GM12878 (cell line): Measurements from ENCODE around the gene DAD1. TPM values are rescaled to one million over a fixed set of nuclear protein-coding genes. Genes with fewer than 3 reads are reported as not detected.
A peak's percentile ranks its signal among the peaks of the same experiment; 100 is the strongest.

Experiments used
- CBFB ChIP-seq: IDR thresholded peaks from 2 replicates; pipeline ENCODE4 v1.6.1; 2016; ENCODE audit warnings: antibody characterized with exemption, low read depth
- CEBPB ChIP-seq, 2 experiments: fragments of 150-350 bp in 1 of 2; IDR thresholded peaks; 2 replicates each; pipeline ENCODE4 v1.6.1; 2012 to 2014; ENCODE audit warnings: low read depth in 2 of 2, low read length in 2 of 2, borderline replicate concordance in 1 of 2, inconsistent platforms in 1 of 2
- CREM ChIP-seq: IDR thresholded peaks from 2 replicates; pipeline ENCODE4 v1.6.1; 2014; ENCODE audit warnings: antibody characterized with exemption, low read depth
- FOXM1 ChIP-seq: IDR thresholded peaks from 2 replicates; pipeline ENCODE4 v1.6.1; 2012; ENCODE audit warnings: low read depth, mild to moderate bottlenecking, inconsistent platforms, low read length, moderate library complexity
- IKZF2 ChIP-seq, 2 experiments: fragments of 450-650 bp; IDR thresholded peaks; 2 replicates each; pipeline ENCODE4 v1.6.1; 2017; ENCODE audit warnings: mild to moderate bottlenecking in 2 of 2, moderate library complexity in 2 of 2
- MEF2A ChIP-seq: IDR thresholded peaks from 2 replicates; pipeline ENCODE4 v1.6.1; 2011; ENCODE audit warnings: low read depth, mild to moderate bottlenecking, low read length, moderate library complexity; ENCODE audit not compliant: insufficient read depth
- PML ChIP-seq: IDR thresholded peaks from 2 replicates; pipeline ENCODE4 v1.6.1; 2012; ENCODE audit warnings: low read length, inconsistent platforms
- POLR2A ChIP-seq: IDR thresholded peaks from 2 replicates; pipeline ENCODE4 v1.6.1; 2011; ENCODE audit warnings: low read depth, mild to moderate bottlenecking, low read length
- POLR2AphosphoS2 ChIP-seq: IDR thresholded peaks from 2 replicates; pipeline ENCODE4 v1.6.1; 2011; ENCODE audit warnings: low read depth, mild to moderate bottlenecking, low read length, improper control_type of control experiment, moderate library complexity
- POLR2AphosphoS5 ChIP-seq: IDR thresholded peaks from 2 replicates; pipeline ENCODE4 v1.6.1; 2011; ENCODE audit warnings: mild to moderate bottlenecking, low read length, inconsistent platforms
- PRDM15 ChIP-seq: fragments of 450-650 bp; formaldehyde crosslinking; IDR thresholded peaks from 2 replicates; pipeline ENCODE4 v1.4.0; 2020; ENCODE audit warnings: mild to moderate bottlenecking, moderate library complexity
- RAD21 ChIP-seq: IDR thresholded peaks from 2 replicates; pipeline ENCODE4 v1.6.1; 2011; ENCODE audit warnings: mild to moderate bottlenecking, low read depth, low read length, moderate library complexity; ENCODE audit not compliant: insufficient read depth
- SMC3 ChIP-seq: IDR thresholded peaks from 2 replicates; pipeline ENCODE4 v1.6.1; 2011; ENCODE audit warnings: low read length, improper control_type of control experiment, borderline replicate concordance
- SPI1 ChIP-seq: IDR thresholded peaks from 2 replicates; pipeline ENCODE4 v1.6.1; 2011; ENCODE audit warnings: low read depth, mild to moderate bottlenecking, low read length, moderate library complexity, borderline replicate concordance; ENCODE audit not compliant: insufficient read depth
- SREBF2 ChIP-seq: IDR thresholded peaks from 2 replicates; pipeline ENCODE4 v1.6.1; 2012; ENCODE audit warnings: mild to moderate bottlenecking, low read length
- SRF ChIP-seq, 2 experiments: IDR thresholded peaks; 2 replicates each; pipeline ENCODE4 v1.6.1; 2011; ENCODE audit warnings: low read depth in 2 of 2, low read length in 2 of 2, mild to moderate bottlenecking in 1 of 2, moderate library complexity in 1 of 2
- USF2 ChIP-seq: IDR thresholded peaks from 2 replicates; pipeline ENCODE4 v1.6.1; 2011; ENCODE audit warnings: low read depth, low read length, improper control_type of control experiment, borderline replicate concordance
- polyA plus RNA-seq, 11 experiments: library from polyadenylated mRNA; depleted of rRNA in 4 of 11; unstranded in 6 of 11; stranded (reverse) in 5 of 11; fragments of >200 nt; fragmentation: Nextera tagmentation in 4 of 11; fragmentation: Illumina TruSeq in 1 of 11; extraction: Ambion mirVana in 4 of 11; extraction: Trizol in 1 of 11; gene quantifications; 1 replicate in 1 of 11; 2 replicates in 10 of 11; pipeline versions ENCODE4 v1.2.1 to v1.2.3, GENCODE V29; 2011 to 2016; ENCODE audit warnings: inconsistent platforms in 2 of 11, missing spikeins in 2 of 11, low read depth in 1 of 11
- total RNA-seq, 4 experiments: library from RNA; depleted of rRNA in 3 of 4; stranded (reverse); fragments of >200 nt in 3 of 4; fragmentation: Illumina TruSeq in 1 of 4; extraction: Trizol in 1 of 4; gene quantifications; 2 replicates each; pipeline versions ENCODE4 v1.2.1 to v1.2.3, GENCODE V29; 2013 to 2021
- TF ChIP-seq, protein P1 (sequence below): fragments of 450-650 bp; IDR thresholded peaks from 2 replicates; pipeline ENCODE4 v1.6.1; 2016; ENCODE audit warnings: mild to moderate bottlenecking
- TF ChIP-seq, protein P2 (sequence below): fragments of 450-650 bp; IDR thresholded peaks from 2 replicates; pipeline ENCODE4 v1.6.1; 2016; ENCODE audit warnings: mild to moderate bottlenecking
- TF ChIP-seq, protein P3 (sequence below): fragments of 450-650 bp; IDR thresholded peaks from 2 replicates; pipeline ENCODE4 v1.6.1; 2017; ENCODE audit warnings: antibody characterized with exemption, mild to moderate bottlenecking, moderate library complexity

Gene DAD1
- total and polyA plus RNA-seq, 10 of the 15 experiments (the other 5 are each of a cell fraction or from before 2014, with no cell fraction given), result 161 to 920 (median 319) TPM

DNA sequence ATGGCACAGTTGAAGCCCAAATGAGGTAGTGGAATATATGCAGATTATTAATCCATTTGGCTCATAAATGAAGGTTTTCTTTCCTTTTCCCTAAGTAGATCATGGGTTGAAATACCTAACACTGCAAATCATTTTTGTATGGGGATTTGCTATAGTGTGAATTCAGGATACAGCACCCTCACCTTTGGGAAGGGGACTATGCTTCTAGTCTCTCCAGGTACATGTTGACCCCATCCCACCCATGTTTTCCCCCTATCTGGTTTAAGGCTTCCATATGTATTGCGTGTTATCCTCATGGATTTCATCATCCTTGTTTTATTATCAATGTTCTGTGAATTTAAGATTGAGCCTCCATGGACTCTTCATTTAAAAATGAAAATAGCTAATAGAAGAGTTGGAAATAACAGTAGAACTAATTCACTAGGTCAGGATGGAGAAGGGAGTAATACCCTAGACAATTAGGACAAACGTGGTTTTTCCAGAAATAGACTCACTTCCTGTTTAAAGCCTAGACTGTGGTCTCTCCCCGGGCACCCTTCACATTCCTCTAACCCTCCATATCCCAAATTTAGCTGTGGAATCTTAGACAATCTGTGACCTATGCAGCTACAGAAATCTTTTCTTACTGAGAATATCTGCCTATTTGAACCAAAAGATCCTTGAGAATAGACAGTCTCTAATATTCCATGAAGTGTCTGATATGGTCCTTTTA lies 56.5 kb downstream of the DAD1 start (continued):
- TF ChIP-seq, protein P1, sequence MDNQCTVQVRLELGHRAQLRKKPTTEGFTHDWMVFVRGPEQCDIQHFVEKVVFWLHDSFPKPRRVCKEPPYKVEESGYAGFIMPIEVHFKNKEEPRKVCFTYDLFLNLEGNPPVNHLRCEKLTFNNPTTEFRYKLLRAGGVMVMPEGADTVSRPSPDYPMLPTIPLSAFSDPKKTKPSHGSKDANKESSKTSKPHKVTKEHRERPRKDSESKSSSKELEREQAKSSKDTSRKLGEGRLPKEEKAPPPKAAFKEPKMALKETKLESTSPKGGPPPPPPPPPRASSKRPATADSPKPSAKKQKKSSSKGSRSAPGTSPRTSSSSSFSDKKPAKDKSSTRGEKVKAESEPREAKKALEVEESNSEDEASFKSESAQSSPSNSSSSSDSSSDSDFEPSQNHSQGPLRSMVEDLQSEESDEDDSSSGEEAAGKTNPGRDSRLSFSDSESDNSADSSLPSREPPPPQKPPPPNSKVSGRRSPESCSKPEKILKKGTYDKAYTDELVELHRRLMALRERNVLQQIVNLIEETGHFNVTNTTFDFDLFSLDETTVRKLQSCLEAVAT, result peak; percentile 22; the same call in 1 of the 2 replicates
- TF ChIP-seq USF2, result no peak
- TF ChIP-seq CREM, result peak; percentile 11; the same call in 1 of the 2 replicates
- TF ChIP-seq MEF2A, result 0 out of 2 replicates have a peak, but pooled peaks have one; percentile 39
- peak; percentile 43 for TF ChIP-seq POLR2AphosphoS5
- TF ChIP-seq IKZF2 (IDR thresholded peaks at IDR 0.05), result peak; percentile 42 to 43; a peak in 2 of 4 replicates
- TF ChIP-seq SREBF2, result no peak
- TF ChIP-seq SPI1, result peak; percentile 23; the same call in 1 of the 2 replicates
- TF ChIP-seq PRDM15 (CRISPR knock-in tag), result no peak
- TF ChIP-seq CBFB, result peak; percentile 15; the same call in 1 of the 2 replicates
- TF ChIP-seq POLR2AphosphoS2, result peak; percentile 93
- no peak for TF ChIP-seq CEBPB (IDR thresholded peaks at IDR 0.05; ENCODE audit: borderline replicate concordance in 1 of 2, low read depth in 2 of 2, low read length in 2 of 2)
- peak; percentile 53; the same call in 1 of the 2 replicates for TF ChIP-seq PML
- TF ChIP-seq RAD21, result no peak
- no peak for TF ChIP-seq SRF (IDR thresholded peaks at IDR 0.05; ENCODE audit: low read depth in 2 of 2, low read length in 2 of 2)
- TF ChIP-seq, protein P2, sequence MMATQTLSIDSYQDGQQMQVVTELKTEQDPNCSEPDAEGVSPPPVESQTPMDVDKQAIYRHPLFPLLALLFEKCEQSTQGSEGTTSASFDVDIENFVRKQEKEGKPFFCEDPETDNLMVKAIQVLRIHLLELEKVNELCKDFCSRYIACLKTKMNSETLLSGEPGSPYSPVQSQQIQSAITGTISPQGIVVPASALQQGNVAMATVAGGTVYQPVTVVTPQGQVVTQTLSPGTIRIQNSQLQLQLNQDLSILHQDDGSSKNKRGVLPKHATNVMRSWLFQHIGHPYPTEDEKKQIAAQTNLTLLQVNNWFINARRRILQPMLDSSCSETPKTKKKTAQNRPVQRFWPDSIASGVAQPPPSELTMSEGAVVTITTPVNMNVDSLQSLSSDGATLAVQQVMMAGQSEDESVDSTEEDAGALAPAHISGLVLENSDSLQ, result no peak
- no peak for TF ChIP-seq SMC3
- TF ChIP-seq, protein P3, sequence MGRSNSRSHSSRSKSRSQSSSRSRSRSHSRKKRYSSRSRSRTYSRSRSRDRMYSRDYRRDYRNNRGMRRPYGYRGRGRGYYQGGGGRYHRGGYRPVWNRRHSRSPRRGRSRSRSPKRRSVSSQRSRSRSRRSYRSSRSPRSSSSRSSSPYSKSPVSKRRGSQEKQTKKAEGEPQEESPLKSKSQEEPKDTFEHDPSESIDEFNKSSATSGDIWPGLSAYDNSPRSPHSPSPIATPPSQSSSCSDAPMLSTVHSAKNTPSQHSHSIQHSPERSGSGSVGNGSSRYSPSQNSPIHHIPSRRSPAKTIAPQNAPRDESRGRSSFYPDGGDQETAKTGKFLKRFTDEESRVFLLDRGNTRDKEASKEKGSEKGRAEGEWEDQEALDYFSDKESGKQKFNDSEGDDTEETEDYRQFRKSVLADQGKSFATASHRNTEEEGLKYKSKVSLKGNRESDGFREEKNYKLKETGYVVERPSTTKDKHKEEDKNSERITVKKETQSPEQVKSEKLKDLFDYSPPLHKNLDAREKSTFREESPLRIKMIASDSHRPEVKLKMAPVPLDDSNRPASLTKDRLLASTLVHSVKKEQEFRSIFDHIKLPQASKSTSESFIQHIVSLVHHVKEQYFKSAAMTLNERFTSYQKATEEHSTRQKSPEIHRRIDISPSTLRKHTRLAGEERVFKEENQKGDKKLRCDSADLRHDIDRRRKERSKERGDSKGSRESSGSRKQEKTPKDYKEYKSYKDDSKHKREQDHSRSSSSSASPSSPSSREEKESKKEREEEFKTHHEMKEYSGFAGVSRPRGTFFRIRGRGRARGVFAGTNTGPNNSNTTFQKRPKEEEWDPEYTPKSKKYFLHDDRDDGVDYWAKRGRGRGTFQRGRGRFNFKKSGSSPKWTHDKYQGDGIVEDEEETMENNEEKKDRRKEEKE, result no peak
- TF ChIP-seq FOXM1, result no peak
- peak; percentile 42 for TF ChIP-seq POLR2A
